ENCODE measurements around the gene DNAJB6.
"Not testable (repeated sequence)": the region's sequence is repeated elsewhere in the genome, so short reads cannot be mapped to it uniquely, and the experiment has no call there.

Gene DNAJB6

GRCh38 chr7:157445246-157445955 lies 108.6 kb downstream of the DNAJB6 start:
- TF ChIP-seq CTCF (IDR thresholded peaks at IDR 0.05; ENCODE audit: low read depth, low read length, missing control alignments) = no peak
- no peak overlapping the region for H3K4me3 ChIP-seq (replicated peaks; ENCODE audit: low read depth, low read length)
- DNase-seq (ENCODE audit: extremely low read depth, low read depth) = no peak

GRCh38 chr7:157445956-157446295 lies 109.1 kb downstream of the DNAJB6 start:
- DNase-seq (ENCODE audit: extremely low read depth, low read depth) = no peak
- TF ChIP-seq CTCF (IDR thresholded peaks at IDR 0.05; ENCODE audit: low read depth, low read length, missing control alignments) = no peak
- H3K4me3 ChIP-seq (replicated peaks; ENCODE audit: low read depth, low read length) = no peak overlapping the region

- DNase-seq (ENCODE audit: extremely low read depth, low read depth) = no peak
- H3K4me3 ChIP-seq (replicated peaks; ENCODE audit: low read depth, low read length) = no peak overlapping the region
- no peak for TF ChIP-seq CTCF (IDR thresholded peaks at IDR 0.05; ENCODE audit: low read depth, low read length, missing control alignments)
These were observed 109.5 kb downstream of the DNAJB6 start for GRCh38 chr7:157446322-157446721.

- not testable (repeated sequence) for DNase-seq (ENCODE audit: extremely low read depth, low read depth); H3K4me3 ChIP-seq (replicated peaks; ENCODE audit: low read depth, low read length)
These were observed 117.2 kb downstream of the DNAJB6 start for GRCh38 chr7:157454003-157454402.

GRCh38 chr7:157457355-157458253 lies 120.8 kb downstream of the DNAJB6 start:
- no peak for TF ChIP-seq CTCF (IDR thresholded peaks at IDR 0.05; ENCODE audit: low read depth, low read length, missing control alignments)
- no peak for DNase-seq (ENCODE audit: extremely low read depth, low read depth)

GRCh38 chr7:157458254-157458633 lies 121.4 kb downstream of the DNAJB6 start:
- DNase-seq (ENCODE audit: extremely low read depth, low read depth) = no peak

More at GRCh38 chr7:157457355-157458253, 120.8 kb downstream of the DNAJB6 start:
- H3K4me3 ChIP-seq (replicated peaks; ENCODE audit: low read depth, low read length) = no peak overlapping the region

More at GRCh38 chr7:157458254-157458633, 121.4 kb downstream of the DNAJB6 start:
- TF ChIP-seq CTCF (IDR thresholded peaks at IDR 0.05; ENCODE audit: low read depth, low read length, missing control alignments) = no peak
- H3K4me3 ChIP-seq (replicated peaks; ENCODE audit: low read depth, low read length) = no peak overlapping the region

Measured in HFF-Myc (cell line).